K562 (cell line): ENCODE results near the gene CCR5AS.
A peak's percentile ranks its signal among the peaks of the same experiment; 100 is the strongest.

ENCODE experiments used
- ARID1B ChIP-seq: fragments of 450-650 bp; IDR thresholded peaks from 2 replicates; pipeline ENCODE4 v1.6.1; 2016; ENCODE audit warnings: antibody characterized with exemption, mild to moderate bottlenecking, inconsistent platforms
- CCNT2 ChIP-seq: IDR thresholded peaks from 2 replicates; pipeline ENCODE4 v1.6.1; 2011; ENCODE audit warnings: borderline replicate concordance, low read depth, mild to moderate bottlenecking, moderate library complexity, mixed read lengths, low read length; ENCODE audit not compliant: insufficient read length; ENCODE audit errors: extremely low read depth
- CREM ChIP-seq: IDR thresholded peaks from 2 replicates; pipeline ENCODE4 v1.6.1; 2014; ENCODE audit warnings: antibody characterized with exemption, low read depth
- ETV1 ChIP-seq: fragments of 450-650 bp; conservative IDR thresholded peaks from 2 replicates; pipeline ENCODE4 v1.6.1; 2016; ENCODE audit warnings: missing genetic modification characterization, control low read depth, low read depth, missing compliant biosample characterization
- HDGF ChIP-seq: fragments of 450-650 bp; IDR thresholded peaks from 2 replicates; pipeline ENCODE4 v1.6.1; 2016
- KHSRP ChIP-seq: fragments of 450-650 bp; IDR thresholded peaks from 2 replicates; pipeline ENCODE4 v1.6.1; 2017
- NRF1 ChIP-seq, 2 experiments: fragments of 450-650 bp; IDR thresholded peaks in 1 of 2; conservative IDR thresholded peaks in 1 of 2; 2 replicates each; pipeline ENCODE4 v1.6.1; 2014; ENCODE audit warnings: mild to moderate bottlenecking in 2 of 2
- SUPT5H ChIP-seq: fragments of 450-650 bp; IDR thresholded peaks from 2 replicates; pipeline ENCODE4 v1.6.1; 2016
- THRAP3 ChIP-seq: fragments of 450-650 bp; IDR thresholded peaks from 2 replicates; pipeline ENCODE4 v1.6.1; 2016; ENCODE audit warnings: mild to moderate bottlenecking, inconsistent platforms, borderline replicate concordance
- ZFP36 ChIP-seq: fragments of 150-350 bp; IDR thresholded peaks from 2 replicates; pipeline ENCODE4 v1.6.1; 2018; ENCODE audit warnings: low read length, low read depth; ENCODE audit not compliant: partially characterized antibody
- TF ChIP-seq, protein P1 (sequence below), 2 experiments: fragments of 200-800 bp in 1 of 2; sonication (Bioruptor generic) in 1 of 2; sonication (generic) in 1 of 2; formaldehyde crosslinking in 1 of 2; IDR thresholded peaks in 1 of 2; conservative IDR thresholded peaks in 1 of 2; 2 replicates each; pipeline versions ENCODE4 v1.5.0 to v1.6.1; 2016 to 2020; ENCODE audit warnings: missing compliant biosample characterization in 1 of 2, missing genetic modification characterization in 1 of 2, missing genetic modification reagents in 1 of 2
- TF ChIP-seq, protein P2 (sequence below): sonication (generic); formaldehyde crosslinking; IDR thresholded peaks from 2 replicates; pipeline ENCODE4 v1.8.0; 2022; ENCODE audit warnings: mild to moderate bottlenecking, missing genetic modification reagents
- TF ChIP-seq, protein P3 (sequence below): fragments of 250-450 bp; sonication (Bioruptor Pico); IDR thresholded peaks from 2 replicates; pipeline ENCODE4 v1.5.0; 2021
- TF ChIP-seq, protein P4 (sequence below), 2 experiments: fragments of 450-650 bp in 1 of 2; sonication (generic) in 1 of 2; formaldehyde crosslinking in 1 of 2; IDR thresholded peaks in 1 of 2; conservative IDR thresholded peaks in 1 of 2; 2 replicates each; pipeline versions ENCODE4 v1.6.1 to v1.8.1; 2016 to 2023; ENCODE audit warnings: mild to moderate bottlenecking in 2 of 2, moderate library complexity in 2 of 2, inconsistent platforms in 1 of 2, missing genetic modification reagents in 1 of 2
- TF ChIP-seq, protein P5 (sequence below): fragments of 200-400 bp; formaldehyde crosslinking; IDR thresholded peaks from 2 replicates; pipeline ENCODE4 v1.6.1; 2017; ENCODE audit warnings: mild to moderate bottlenecking, low read depth, low read length, moderate library complexity

CCR5AS gene

DNA sequence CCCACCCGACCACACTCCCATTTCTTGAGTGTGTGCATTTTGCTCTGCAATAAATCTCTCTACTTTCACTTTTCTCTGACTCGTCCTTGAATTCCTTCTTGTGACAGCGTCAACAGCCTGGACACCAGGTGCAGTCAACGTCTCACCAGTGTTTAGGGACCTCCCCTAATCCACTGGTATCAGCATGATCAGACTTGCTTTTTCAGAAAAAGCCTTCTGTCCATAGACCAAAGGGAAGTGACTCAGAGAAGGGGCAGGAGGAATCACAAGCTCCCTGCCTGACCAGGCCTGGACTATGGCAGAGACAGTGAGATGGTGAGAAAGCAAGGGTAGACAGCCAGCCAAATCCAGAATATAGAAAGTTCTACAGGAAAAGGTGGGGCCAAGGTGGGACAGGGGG, 20.7 kb downstream of the CCR5AS start (continued):
- TF ChIP-seq, protein P1, sequence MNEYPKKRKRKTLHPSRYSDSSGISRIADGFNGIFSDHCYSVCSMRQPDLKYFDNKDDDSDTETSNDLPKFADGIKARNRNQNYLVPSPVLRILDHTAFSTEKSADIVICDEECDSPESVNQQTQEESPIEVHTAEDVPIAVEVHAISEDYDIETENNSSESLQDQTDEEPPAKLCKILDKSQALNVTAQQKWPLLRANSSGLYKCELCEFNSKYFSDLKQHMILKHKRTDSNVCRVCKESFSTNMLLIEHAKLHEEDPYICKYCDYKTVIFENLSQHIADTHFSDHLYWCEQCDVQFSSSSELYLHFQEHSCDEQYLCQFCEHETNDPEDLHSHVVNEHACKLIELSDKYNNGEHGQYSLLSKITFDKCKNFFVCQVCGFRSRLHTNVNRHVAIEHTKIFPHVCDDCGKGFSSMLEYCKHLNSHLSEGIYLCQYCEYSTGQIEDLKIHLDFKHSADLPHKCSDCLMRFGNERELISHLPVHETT (CRISPR knock-in tag; conservative IDR thresholded peaks at IDR 0.05 in 1 of 2, IDR thresholded peaks at IDR 0.05 in 1 of 2): peak in 1 of 2 experiments; percentile 39; a peak in 1 of 4 replicates
- TF ChIP-seq SUPT5H (no peak), ARID1B (peak; percentile 58; the same call in 1 of the 2 replicates), CREM (peak; percentile 57), ZFP36 (peak; percentile 17), THRAP3 (no peak), CCNT2 (no peak), HDGF (no peak), KHSRP (no peak), NRF1 (conservative IDR thresholded peaks at IDR 0.05 in 1 of 2, IDR thresholded peaks at IDR 0.05 in 1 of 2) (peak in 1 of 2 experiments; percentile 37; a peak in 1 of 4 replicates), ETV1 (tag) (peak; percentile 68)
- TF ChIP-seq, protein P2, sequence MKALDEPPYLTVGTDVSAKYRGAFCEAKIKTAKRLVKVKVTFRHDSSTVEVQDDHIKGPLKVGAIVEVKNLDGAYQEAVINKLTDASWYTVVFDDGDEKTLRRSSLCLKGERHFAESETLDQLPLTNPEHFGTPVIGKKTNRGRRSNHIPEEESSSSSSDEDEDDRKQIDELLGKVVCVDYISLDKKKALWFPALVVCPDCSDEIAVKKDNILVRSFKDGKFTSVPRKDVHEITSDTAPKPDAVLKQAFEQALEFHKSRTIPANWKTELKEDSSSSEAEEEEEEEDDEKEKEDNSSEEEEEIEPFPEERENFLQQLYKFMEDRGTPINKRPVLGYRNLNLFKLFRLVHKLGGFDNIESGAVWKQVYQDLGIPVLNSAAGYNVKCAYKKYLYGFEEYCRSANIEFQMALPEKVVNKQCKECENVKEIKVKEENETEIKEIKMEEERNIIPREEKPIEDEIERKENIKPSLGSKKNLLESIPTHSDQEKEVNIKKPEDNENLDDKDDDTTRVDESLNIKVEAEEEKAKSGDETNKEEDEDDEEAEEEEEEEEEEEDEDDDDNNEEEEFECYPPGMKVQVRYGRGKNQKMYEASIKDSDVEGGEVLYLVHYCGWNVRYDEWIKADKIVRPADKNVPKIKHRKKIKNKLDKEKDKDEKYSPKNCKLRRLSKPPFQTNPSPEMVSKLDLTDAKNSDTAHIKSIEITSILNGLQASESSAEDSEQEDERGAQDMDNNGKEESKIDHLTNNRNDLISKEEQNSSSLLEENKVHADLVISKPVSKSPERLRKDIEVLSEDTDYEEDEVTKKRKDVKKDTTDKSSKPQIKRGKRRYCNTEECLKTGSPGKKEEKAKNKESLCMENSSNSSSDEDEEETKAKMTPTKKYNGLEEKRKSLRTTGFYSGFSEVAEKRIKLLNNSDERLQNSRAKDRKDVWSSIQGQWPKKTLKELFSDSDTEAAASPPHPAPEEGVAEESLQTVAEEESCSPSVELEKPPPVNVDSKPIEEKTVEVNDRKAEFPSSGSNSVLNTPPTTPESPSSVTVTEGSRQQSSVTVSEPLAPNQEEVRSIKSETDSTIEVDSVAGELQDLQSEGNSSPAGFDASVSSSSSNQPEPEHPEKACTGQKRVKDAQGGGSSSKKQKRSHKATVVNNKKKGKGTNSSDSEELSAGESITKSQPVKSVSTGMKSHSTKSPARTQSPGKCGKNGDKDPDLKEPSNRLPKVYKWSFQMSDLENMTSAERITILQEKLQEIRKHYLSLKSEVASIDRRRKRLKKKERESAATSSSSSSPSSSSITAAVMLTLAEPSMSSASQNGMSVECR (CRISPR knock-in tag): no peak
- TF ChIP-seq, protein P3, sequence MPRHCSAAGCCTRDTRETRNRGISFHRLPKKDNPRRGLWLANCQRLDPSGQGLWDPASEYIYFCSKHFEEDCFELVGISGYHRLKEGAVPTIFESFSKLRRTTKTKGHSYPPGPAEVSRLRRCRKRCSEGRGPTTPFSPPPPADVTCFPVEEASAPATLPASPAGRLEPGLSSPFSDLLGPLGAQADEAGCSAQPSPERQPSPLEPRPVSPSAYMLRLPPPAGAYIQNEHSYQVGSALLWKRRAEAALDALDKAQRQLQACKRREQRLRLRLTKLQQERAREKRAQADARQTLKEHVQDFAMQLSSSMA (CRISPR knock-in tag): no peak
- TF ChIP-seq, protein P4, sequence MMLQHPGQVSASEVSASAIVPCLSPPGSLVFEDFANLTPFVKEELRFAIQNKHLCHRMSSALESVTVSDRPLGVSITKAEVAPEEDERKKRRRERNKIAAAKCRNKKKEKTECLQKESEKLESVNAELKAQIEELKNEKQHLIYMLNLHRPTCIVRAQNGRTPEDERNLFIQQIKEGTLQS (IDR thresholded peaks at IDR 0.05): peak; percentile 70
- TF ChIP-seq, protein P4 (CRISPR knock-in tag; conservative IDR thresholded peaks at IDR 0.05): no peak
- TF ChIP-seq, protein P5, sequence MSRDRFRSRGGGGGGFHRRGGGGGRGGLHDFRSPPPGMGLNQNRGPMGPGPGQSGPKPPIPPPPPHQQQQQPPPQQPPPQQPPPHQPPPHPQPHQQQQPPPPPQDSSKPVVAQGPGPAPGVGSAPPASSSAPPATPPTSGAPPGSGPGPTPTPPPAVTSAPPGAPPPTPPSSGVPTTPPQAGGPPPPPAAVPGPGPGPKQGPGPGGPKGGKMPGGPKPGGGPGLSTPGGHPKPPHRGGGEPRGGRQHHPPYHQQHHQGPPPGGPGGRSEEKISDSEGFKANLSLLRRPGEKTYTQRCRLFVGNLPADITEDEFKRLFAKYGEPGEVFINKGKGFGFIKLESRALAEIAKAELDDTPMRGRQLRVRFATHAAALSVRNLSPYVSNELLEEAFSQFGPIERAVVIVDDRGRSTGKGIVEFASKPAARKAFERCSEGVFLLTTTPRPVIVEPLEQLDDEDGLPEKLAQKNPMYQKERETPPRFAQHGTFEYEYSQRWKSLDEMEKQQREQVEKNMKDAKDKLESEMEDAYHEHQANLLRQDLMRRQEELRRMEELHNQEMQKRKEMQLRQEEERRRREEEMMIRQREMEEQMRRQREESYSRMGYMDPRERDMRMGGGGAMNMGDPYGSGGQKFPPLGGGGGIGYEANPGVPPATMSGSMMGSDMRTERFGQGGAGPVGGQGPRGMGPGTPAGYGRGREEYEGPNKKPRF: no peak
